K562 (cell line): ENCODE data around the gene ROM1.

Experiments
- ETV6 ChIP-seq, 3 experiments: fragments of 150-350 bp in 1 of 3; sonication (generic) in 1 of 3; formaldehyde crosslinking in 1 of 3; IDR thresholded peaks; 2 replicates each; pipeline versions ENCODE4 v1.6.1 to v1.8.0; 2014 to 2022; ENCODE audit warnings: borderline replicate concordance in 2 of 3, low read depth in 2 of 3, antibody characterized with exemption in 1 of 3, low read length in 1 of 3, mild to moderate bottlenecking in 1 of 3, missing genetic modification reagents in 1 of 3
- FIP1L1 ChIP-seq: fragments of 200-400 bp; formaldehyde crosslinking; IDR thresholded peaks from 2 replicates; pipeline ENCODE4 v1.6.1; 2018; ENCODE audit warnings: mild to moderate bottlenecking, low read depth, low read length; ENCODE audit not compliant: poor library complexity, severe bottlenecking
- FOXA1 ChIP-seq: fragments of 450-650 bp; IDR thresholded peaks from 2 replicates; pipeline ENCODE4 v1.6.1; 2016; ENCODE audit warnings: mild to moderate bottlenecking, borderline replicate concordance
- HCFC1 ChIP-seq: IDR thresholded peaks from 2 replicates; pipeline ENCODE4 v1.6.1; 2012; ENCODE audit warnings: low read depth, low read length, improper control_type of control experiment
- HDAC6 ChIP-seq: IDR thresholded peaks from 2 replicates; pipeline ENCODE4 v1.6.1; 2012; ENCODE audit warnings: low read depth, mild to moderate bottlenecking, control low read depth, inconsistent platforms, low read length, moderate library complexity
- JUND ChIP-seq, 2 experiments: IDR thresholded peaks; 2 replicates in 1 of 2; 3 replicates in 1 of 2; pipeline ENCODE4 v1.6.1; 2011; ENCODE audit warnings: borderline replicate concordance in 2 of 2, low read depth in 2 of 2, low read length in 2 of 2, improper control_type of control experiment in 1 of 2, missing biosample characterization in 1 of 2, missing genetic modification characterization in 1 of 2, missing genetic modification reagents in 1 of 2
- SP2 ChIP-seq: IDR thresholded peaks from 2 replicates; pipeline ENCODE4 v1.6.1; 2011; ENCODE audit warnings: mild to moderate bottlenecking, low read depth, low read length, moderate library complexity; ENCODE audit not compliant: poor library complexity, severe bottlenecking; ENCODE audit errors: extremely low read depth
- TRIM24 ChIP-seq, 2 experiments: fragments of 450-650 bp; IDR thresholded peaks; 2 replicates each; pipeline ENCODE4 v1.6.1; 2016
- ZNF121 ChIP-seq: sonication (generic); formaldehyde crosslinking; conservative IDR thresholded peaks from 2 replicates; pipeline ENCODE4 v1.8.0; 2022; ENCODE audit warnings: missing genetic modification reagents
- ZNF23 ChIP-seq: fragments of 250-450 bp; sonication (Bioruptor Pico); IDR thresholded peaks from 2 replicates; pipeline ENCODE4 v1.4.0; 2020; ENCODE audit warnings: mild to moderate bottlenecking
- ZNF311 ChIP-seq: fragments of 250-450 bp; sonication (Bioruptor Pico); IDR thresholded peaks from 2 replicates; pipeline ENCODE4 v1.4.0; 2020; ENCODE audit warnings: mild to moderate bottlenecking, moderate library complexity
- TF ChIP-seq, protein P1 (sequence below), 3 experiments: IDR thresholded peaks in 2 of 3; conservative IDR thresholded peaks in 1 of 3; 2 replicates each; pipeline ENCODE4 v1.5.1; 2011 to 2012; ENCODE audit warnings: low read length in 3 of 3, mild to moderate bottlenecking in 3 of 3, control low read depth in 2 of 3, improper control_type of control experiment in 1 of 3, inconsistent platforms in 1 of 3, low read depth in 1 of 3, mixed read lengths in 1 of 3, moderate library complexity in 1 of 3; ENCODE audit not compliant: insufficient read depth in 2 of 3
- TF ChIP-seq, protein P2 (sequence below): sonication (generic); formaldehyde crosslinking; IDR thresholded peaks from 2 replicates; pipeline ENCODE4 v1.8.1; 2023; ENCODE audit warnings: mild to moderate bottlenecking, missing genetic modification reagents
- TF ChIP-seq, protein P3 (sequence below): fragments of 250-450 bp; sonication (Bioruptor Pico); IDR thresholded peaks from 2 replicates; pipeline ENCODE4 v1.5.0; 2020; ENCODE audit warnings: mild to moderate bottlenecking, borderline replicate concordance

DNA sequence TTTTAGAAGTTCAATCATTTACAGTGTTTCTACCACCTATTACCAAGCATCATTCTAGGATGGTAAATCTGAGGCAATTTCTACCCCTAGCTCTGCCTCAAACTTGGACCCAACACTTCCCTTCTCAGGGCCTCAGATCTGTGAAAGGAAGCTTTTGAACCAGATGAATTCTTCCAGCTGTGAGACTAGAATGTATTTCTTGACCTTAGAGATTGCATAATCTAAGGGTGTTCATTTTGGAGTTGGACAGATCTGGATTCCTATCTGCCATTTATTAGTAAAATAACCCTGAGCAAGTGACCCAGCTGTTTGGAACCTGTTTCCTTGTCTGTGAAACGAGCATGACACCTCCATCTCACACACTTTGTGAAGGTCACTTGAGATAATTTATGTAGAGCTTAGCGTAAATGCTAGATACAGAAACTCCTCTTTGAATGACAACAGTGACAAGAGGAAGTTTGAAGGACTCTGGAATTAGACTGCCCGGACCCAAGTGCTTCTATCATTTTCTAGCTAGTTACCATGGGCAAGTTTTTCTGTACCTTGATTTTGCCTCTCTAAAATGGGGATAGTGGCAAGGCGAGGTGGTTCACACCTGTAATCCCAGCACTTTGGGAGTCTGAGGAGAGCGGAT is 43.9 kb downstream of the ROM1 start:
- TF ChIP-seq SP2 (no peak), FIP1L1 (no peak), FOXA1 (no peak), ZNF23 (CRISPR knock-in tag) (no peak), HCFC1 (no peak), ETV6 (IDR thresholded peaks at IDR 0.05; ENCODE audit: borderline replicate concordance in 1 of 2, low read depth in 2 of 2, low read length in 1 of 2) (no peak), ETV6 (CRISPR knock-in tag; IDR thresholded peaks at IDR 0.05; ENCODE audit: borderline replicate concordance) (no peak), ZNF121 (CRISPR knock-in tag) (no peak), HDAC6 (no peak), TRIM24 (IDR thresholded peaks at IDR 0.05) (no peak), ZNF311 (CRISPR knock-in tag) (no peak), JUND (IDR thresholded peaks at IDR 0.05; ENCODE audit: borderline replicate concordance, low read depth, low read length) (no peak), JUND (tag; IDR thresholded peaks at IDR 0.05; ENCODE audit: borderline replicate concordance, low read depth, low read length) (no peak)
- TF ChIP-seq, protein P1, sequence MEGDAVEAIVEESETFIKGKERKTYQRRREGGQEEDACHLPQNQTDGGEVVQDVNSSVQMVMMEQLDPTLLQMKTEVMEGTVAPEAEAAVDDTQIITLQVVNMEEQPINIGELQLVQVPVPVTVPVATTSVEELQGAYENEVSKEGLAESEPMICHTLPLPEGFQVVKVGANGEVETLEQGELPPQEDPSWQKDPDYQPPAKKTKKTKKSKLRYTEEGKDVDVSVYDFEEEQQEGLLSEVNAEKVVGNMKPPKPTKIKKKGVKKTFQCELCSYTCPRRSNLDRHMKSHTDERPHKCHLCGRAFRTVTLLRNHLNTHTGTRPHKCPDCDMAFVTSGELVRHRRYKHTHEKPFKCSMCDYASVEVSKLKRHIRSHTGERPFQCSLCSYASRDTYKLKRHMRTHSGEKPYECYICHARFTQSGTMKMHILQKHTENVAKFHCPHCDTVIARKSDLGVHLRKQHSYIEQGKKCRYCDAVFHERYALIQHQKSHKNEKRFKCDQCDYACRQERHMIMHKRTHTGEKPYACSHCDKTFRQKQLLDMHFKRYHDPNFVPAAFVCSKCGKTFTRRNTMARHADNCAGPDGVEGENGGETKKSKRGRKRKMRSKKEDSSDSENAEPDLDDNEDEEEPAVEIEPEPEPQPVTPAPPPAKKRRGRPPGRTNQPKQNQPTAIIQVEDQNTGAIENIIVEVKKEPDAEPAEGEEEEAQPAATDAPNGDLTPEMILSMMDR (IDR thresholded peaks at IDR 0.05 in 2 of 3, conservative IDR thresholded peaks at IDR 0.05 in 1 of 3; ENCODE audit: insufficient read depth in 2 of 3, low read depth in 1 of 3, low read length in 3 of 3): no peak
- TF ChIP-seq, protein P2, sequence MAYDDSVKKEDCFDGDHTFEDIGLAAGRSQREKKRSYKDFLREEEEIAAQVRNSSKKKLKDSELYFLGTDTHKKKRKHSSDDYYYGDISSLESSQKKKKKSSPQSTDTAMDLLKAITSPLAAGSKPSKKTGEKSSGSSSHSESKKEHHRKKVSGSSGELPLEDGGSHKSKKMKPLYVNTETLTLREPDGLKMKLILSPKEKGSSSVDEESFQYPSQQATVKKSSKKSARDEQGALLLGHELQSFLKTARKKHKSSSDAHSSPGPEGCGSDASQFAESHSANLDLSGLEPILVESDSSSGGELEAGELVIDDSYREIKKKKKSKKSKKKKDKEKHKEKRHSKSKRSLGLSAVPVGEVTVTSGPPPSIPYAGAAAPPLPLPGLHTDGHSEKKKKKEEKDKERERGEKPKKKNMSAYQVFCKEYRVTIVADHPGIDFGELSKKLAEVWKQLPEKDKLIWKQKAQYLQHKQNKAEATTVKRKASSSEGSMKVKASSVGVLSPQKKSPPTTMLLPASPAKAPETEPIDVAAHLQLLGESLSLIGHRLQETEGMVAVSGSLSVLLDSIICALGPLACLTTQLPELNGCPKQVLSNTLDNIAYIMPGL (CRISPR knock-in tag): no peak
- TF ChIP-seq, protein P3, sequence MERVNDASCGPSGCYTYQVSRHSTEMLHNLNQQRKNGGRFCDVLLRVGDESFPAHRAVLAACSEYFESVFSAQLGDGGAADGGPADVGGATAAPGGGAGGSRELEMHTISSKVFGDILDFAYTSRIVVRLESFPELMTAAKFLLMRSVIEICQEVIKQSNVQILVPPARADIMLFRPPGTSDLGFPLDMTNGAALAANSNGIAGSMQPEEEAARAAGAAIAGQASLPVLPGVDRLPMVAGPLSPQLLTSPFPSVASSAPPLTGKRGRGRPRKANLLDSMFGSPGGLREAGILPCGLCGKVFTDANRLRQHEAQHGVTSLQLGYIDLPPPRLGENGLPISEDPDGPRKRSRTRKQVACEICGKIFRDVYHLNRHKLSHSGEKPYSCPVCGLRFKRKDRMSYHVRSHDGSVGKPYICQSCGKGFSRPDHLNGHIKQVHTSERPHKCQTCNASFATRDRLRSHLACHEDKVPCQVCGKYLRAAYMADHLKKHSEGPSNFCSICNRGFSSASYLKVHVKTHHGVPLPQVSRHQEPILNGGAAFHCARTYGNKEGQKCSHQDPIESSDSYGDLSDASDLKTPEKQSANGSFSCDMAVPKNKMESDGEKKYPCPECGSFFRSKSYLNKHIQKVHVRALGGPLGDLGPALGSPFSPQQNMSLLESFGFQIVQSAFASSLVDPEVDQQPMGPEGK (CRISPR knock-in tag): no peak
